ENCODE results near the gene GRM3.

- TF ChIP-seq GATA2 (IDR thresholded peaks at IDR 0.05; ENCODE audit: low read depth, low read length), result no peak
- TF ChIP-seq GATA3 (IDR thresholded peaks at IDR 0.05; ENCODE audit: low read depth, low read length), result no peak
Observed at GRCh38 chr7:86889501-86889900, 245.8 kb downstream of the GRM3 start.
